ENCODE measurements around the gene MRE11. TPM values are rescaled to one million over a fixed set of nuclear protein-coding genes. Genes with fewer than 3 reads are reported as not detected.

The MRE11 gene
- total RNA-seq, 2 experiments from 2014 or later: 45.1 to 46.2 TPM

GRCh38 chr11:94445641-94446040 lies 48.0 kb downstream of the MRE11 start:
- CTCF ChIA-PET: interaction anchor here (1.4 kb wide), 1 partner anchor 9 kb away, joined by 3 read pairs; no protein-coding TSS in a partner anchor
- H3K36me3 Mint-ChIP-seq: peaks cover 23% of the 10 kb centered on the region
- no peak for ATAC-seq

GRCh38 chr11:94433049-94433448 lies 60.6 kb downstream of the MRE11 start:
- CTCF ChIA-PET: no interaction called here
- peaks cover 55% of the 10 kb centered on the region for H3K36me3 Mint-ChIP-seq
- H3K4me1 Mint-ChIP-seq: no peaks in the 10 kb centered on the region
- no peaks in the 10 kb centered on the region for H3K27me3 Mint-ChIP-seq
- no peaks in the 10 kb centered on the region for H3K9me3 Mint-ChIP-seq (ENCODE audit: low read depth)
- DNase-seq: no peak
- H3K4me3 Mint-ChIP-seq: no peak overlapping the region
- no peak for ATAC-seq
- no peak overlapping the region for H3K27ac Mint-ChIP-seq

More at GRCh38 chr11:94445641-94446040, 48.0 kb downstream of the MRE11 start:
- H3K4me3 Mint-ChIP-seq: no peak overlapping the region
- no peaks in the 10 kb centered on the region for H3K9me3 Mint-ChIP-seq (ENCODE audit: low read depth)
- H3K27ac Mint-ChIP-seq: no peak overlapping the region
- H3K4me1 Mint-ChIP-seq: peaks cover 7% of the 10 kb centered on the region
- DNase-seq: no peak
- H3K27me3 Mint-ChIP-seq: no peaks in the 10 kb centered on the region

- Mint-ChIP-seq H3K27ac (no peak overlapping the region), H3K36me3 (peaks cover 55% of the 10 kb centered on the region), H3K4me1 (no peaks in the 10 kb centered on the region), H3K27me3 (no peaks in the 10 kb centered on the region), H3K4me3 (no peak overlapping the region), H3K9me3 (ENCODE audit: low read depth) (no peaks in the 10 kb centered on the region)
- ATAC-seq: no peak
- CTCF ChIA-PET: no interaction called here
- no peak for DNase-seq
Measured at GRCh38 chr11:94424662-94425061, 69.0 kb downstream of the MRE11 start.

GRCh38 chr11:94424011-94424410 lies 69.6 kb downstream of the MRE11 start:
- DNase-seq: no peak

GRCh38 chr11:94423507-94423906 lies 70.1 kb downstream of the MRE11 start:
- H3K4me3 Mint-ChIP-seq: no peak overlapping the region
- H3K9me3 Mint-ChIP-seq (ENCODE audit: low read depth): no peaks in the 10 kb centered on the region
- H3K36me3 Mint-ChIP-seq: peaks cover 46% of the 10 kb centered on the region
- H3K27me3 Mint-ChIP-seq: no peaks in the 10 kb centered on the region
- ATAC-seq (no peak), DNase-seq (no peak)
- H3K4me1 Mint-ChIP-seq: no peaks in the 10 kb centered on the region
- no peak overlapping the region for H3K27ac Mint-ChIP-seq
- CTCF ChIA-PET: no interaction called here

More at GRCh38 chr11:94424011-94424410, 69.6 kb downstream of the MRE11 start:
- H3K9me3 Mint-ChIP-seq (ENCODE audit: low read depth): no peaks in the 10 kb centered on the region
- ATAC-seq: no peak
- peaks cover 51% of the 10 kb centered on the region for H3K36me3 Mint-ChIP-seq
- no peaks in the 10 kb centered on the region for H3K27me3 Mint-ChIP-seq
- CTCF ChIA-PET: no interaction called here
- H3K4me1 Mint-ChIP-seq: no peaks in the 10 kb centered on the region
- no peak overlapping the region for H3K4me3 Mint-ChIP-seq
- no peak overlapping the region for H3K27ac Mint-ChIP-seq

- ATAC-seq (no peak), DNase-seq (no peak)
- no peaks in the 10 kb centered on the region for H3K27me3 Mint-ChIP-seq
- peaks cover 21% of the 10 kb centered on the region for H3K36me3 Mint-ChIP-seq
- CTCF ChIA-PET: interaction anchor here (1.2 kb wide), 1 partner anchor 87 kb away, joined by 4 read pairs; no protein-coding TSS in a partner anchor
- H3K4me1 Mint-ChIP-seq: no peaks in the 10 kb centered on the region
- no peak overlapping the region for H3K27ac Mint-ChIP-seq
- no peaks in the 10 kb centered on the region for H3K9me3 Mint-ChIP-seq (ENCODE audit: low read depth)
- H3K4me3 Mint-ChIP-seq: no peak overlapping the region
Measured at GRCh38 chr11:94418123-94418765, 75.4 kb downstream of the MRE11 start.

- CTCF ChIA-PET: no interaction called here
- DNase-seq (no peak), ATAC-seq (no peak)
- Mint-ChIP-seq H3K4me1 (no peaks in the 10 kb centered on the region), H3K9me3 (ENCODE audit: low read depth) (no peaks in the 10 kb centered on the region), H3K4me3 (no peak overlapping the region), H3K27me3 (no peaks in the 10 kb centered on the region), H3K27ac (no peak overlapping the region), H3K36me3 (peaks cover 24% of the 10 kb centered on the region)
Measured at GRCh38 chr11:94417386-94417987, 76.2 kb downstream of the MRE11 start.

GRCh38 chr11:94405062-94405833 lies 88.4 kb downstream of the MRE11 start:
- ATAC-seq: no peak
- CTCF ChIA-PET: interaction anchor here (0.8 kb wide), 1 partner anchor 101 kb away, joined by 3 read pairs; no protein-coding TSS in a partner anchor
- peaks cover 2% of the 10 kb centered on the region for H3K9me3 Mint-ChIP-seq (ENCODE audit: low read depth)
- no peak for DNase-seq
- H3K4me1 Mint-ChIP-seq: peaks cover 6% of the 10 kb centered on the region
- no peak overlapping the region for H3K27ac Mint-ChIP-seq
- H3K4me3 Mint-ChIP-seq: no peak overlapping the region
- peaks cover 7% of the 10 kb centered on the region for H3K36me3 Mint-ChIP-seq
- peaks cover 24% of the 10 kb centered on the region for H3K27me3 Mint-ChIP-seq

- CTCF ChIA-PET: no interaction called here
- H3K27ac Mint-ChIP-seq: no peak overlapping the region
- peaks cover 6% of the 10 kb centered on the region for H3K36me3 Mint-ChIP-seq
- H3K27me3 Mint-ChIP-seq: peaks cover 43% of the 10 kb centered on the region
- H3K9me3 Mint-ChIP-seq (ENCODE audit: low read depth): peaks cover 2% of the 10 kb centered on the region
- peaks cover 6% of the 10 kb centered on the region for H3K4me1 Mint-ChIP-seq
- ATAC-seq (no peak), DNase-seq (no peak)
- H3K4me3 Mint-ChIP-seq: no peak overlapping the region
Measured at GRCh38 chr11:94402355-94402754, 91.3 kb downstream of the MRE11 start.

GRCh38 chr11:94401773-94402265 lies 91.8 kb downstream of the MRE11 start:
- Mint-ChIP-seq H3K9me3 (ENCODE audit: low read depth) (peaks cover 2% of the 10 kb centered on the region), H3K27me3 (peaks cover 43% of the 10 kb centered on the region), H3K36me3 (peaks cover 6% of the 10 kb centered on the region), H3K4me3 (no peak overlapping the region), H3K27ac (no peak overlapping the region), H3K4me1 (peaks cover 6% of the 10 kb centered on the region)
- CTCF ChIA-PET: no interaction called here
- DNase-seq: no peak
- ATAC-seq: no peak

GRCh38 chr11:94400839-94401772 lies 92.5 kb downstream of the MRE11 start, which contains the start of gene GPR83:
Gene GPR83 (minus strand): TSS chr11:94401419. CDS start chr11:94401247, 172 bp downstream.
- CTCF ChIA-PET: no interaction called here
- H3K4me3 Mint-ChIP-seq: peak within 1 kb of the TSS; percentile 29
- peaks cover 43% of the 10 kb centered on the region for H3K27me3 Mint-ChIP-seq
- H3K27ac Mint-ChIP-seq: no peak within 1 kb of the TSS
- peaks cover 6% of the 10 kb centered on the region for H3K36me3 Mint-ChIP-seq
- DNase-seq: no peak
- ATAC-seq: peak; percentile 20
- peaks cover 6% of the 10 kb centered on the region for H3K4me1 Mint-ChIP-seq
- peaks cover 2% of the 10 kb centered on the region for H3K9me3 Mint-ChIP-seq (ENCODE audit: low read depth)

- no peak for DNase-seq
- ATAC-seq: no peak
- peaks cover 2% of the 10 kb centered on the region for H3K9me3 Mint-ChIP-seq (ENCODE audit: low read depth)
- CTCF ChIA-PET: no interaction called here
- no peak overlapping the region for H3K4me3 Mint-ChIP-seq
- peaks cover 43% of the 10 kb centered on the region for H3K27me3 Mint-ChIP-seq
- no peak overlapping the region for H3K27ac Mint-ChIP-seq
- H3K4me1 Mint-ChIP-seq: peaks cover 6% of the 10 kb centered on the region
- peaks cover 6% of the 10 kb centered on the region for H3K36me3 Mint-ChIP-seq
Measured at GRCh38 chr11:94400457-94400838, 93.2 kb downstream of the MRE11 start.

GRCh38 chr11:94400050-94400449 lies 93.6 kb downstream of the MRE11 start:
- no peak for DNase-seq
- H3K4me1 Mint-ChIP-seq: peaks cover 6% of the 10 kb centered on the region
- no peak overlapping the region for H3K27ac Mint-ChIP-seq
- peaks cover 2% of the 10 kb centered on the region for H3K9me3 Mint-ChIP-seq (ENCODE audit: low read depth)
- H3K27me3 Mint-ChIP-seq: peaks cover 43% of the 10 kb centered on the region
- H3K4me3 Mint-ChIP-seq: no peak overlapping the region
- ATAC-seq: no peak
- CTCF ChIA-PET: no interaction called here
- H3K36me3 Mint-ChIP-seq: peaks cover 6% of the 10 kb centered on the region
